A549 treated with AZD9567 at 1 μM for 4 hours (cell line): Measurements from ENCODE around the gene HOXA11. TPM values are rescaled to one million over a fixed set of nuclear protein-coding genes. Genes with fewer than 3 reads are reported as not detected.

ENCODE experiments used
- total RNA-seq: library from RNA; stranded (reverse); fragments of 200-300 nt; extraction: Qiagen RNA extraction; gene quantifications from 5 replicates; pipeline ENCODE4 v1.2.3, GENCODE V29; 2022; ENCODE audit not compliant: insufficient read depth

The HOXA11 gene
- total RNA-seq, result 0.31 to 0.49 TPM (median 0.38 TPM) in 4 of 5 replicates, not detected in the other

DNA sequence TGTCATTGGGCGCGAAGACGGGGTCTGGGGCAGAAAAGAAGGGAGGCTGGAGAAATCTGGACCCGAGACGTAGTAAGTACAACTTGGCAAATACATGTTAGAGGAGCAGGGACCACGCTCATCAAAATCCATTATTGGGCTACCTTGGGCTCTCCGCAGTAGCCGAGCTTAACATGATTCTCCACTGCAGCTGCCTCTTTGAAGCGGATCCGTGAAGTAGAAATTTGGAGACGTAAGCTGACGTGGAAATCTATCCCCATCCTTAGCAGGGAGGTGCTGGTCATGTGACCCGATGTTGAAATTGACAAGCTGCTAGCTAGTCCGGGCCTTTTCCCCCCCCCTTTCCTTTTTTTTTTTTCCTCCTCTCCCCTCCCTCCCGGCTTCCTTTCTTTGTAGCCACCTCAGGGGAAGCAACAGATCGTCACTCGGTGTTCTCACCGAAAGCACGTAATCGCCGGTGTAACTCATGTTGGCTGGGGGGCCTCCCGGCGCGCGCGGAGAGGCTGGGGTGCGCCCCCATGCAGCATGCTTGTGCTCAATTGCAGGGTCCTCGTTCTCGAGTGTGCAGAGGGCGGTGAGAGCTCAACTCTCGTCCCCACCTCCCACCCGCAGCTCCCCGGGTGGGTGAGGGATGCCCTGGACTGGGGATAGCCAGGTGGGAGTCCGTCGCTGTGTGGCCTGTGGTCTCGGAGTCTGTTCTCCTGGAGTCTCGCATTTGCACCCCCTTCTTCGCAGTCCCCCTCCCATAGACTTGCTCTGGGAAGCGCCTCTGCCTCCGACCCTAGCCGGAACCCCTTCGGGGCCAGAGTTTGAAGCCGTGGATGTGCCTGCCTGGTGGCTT lies at the start of gene HOXA11:
HOXA11 (minus strand) TSS at position 220 of the 841 bp plus-strand sequence; CDS start at position 132, 88 bp downstream.

GRCh38 chr7:27199849-27200760 lies 15.1 kb upstream of the HOXA11 start, which contains the start of gene HOXA13:
Gene HOXA13 (minus strand): TSS chr7:27200091. CDS start chr7:27200077, 14 bp downstream.

DNA sequence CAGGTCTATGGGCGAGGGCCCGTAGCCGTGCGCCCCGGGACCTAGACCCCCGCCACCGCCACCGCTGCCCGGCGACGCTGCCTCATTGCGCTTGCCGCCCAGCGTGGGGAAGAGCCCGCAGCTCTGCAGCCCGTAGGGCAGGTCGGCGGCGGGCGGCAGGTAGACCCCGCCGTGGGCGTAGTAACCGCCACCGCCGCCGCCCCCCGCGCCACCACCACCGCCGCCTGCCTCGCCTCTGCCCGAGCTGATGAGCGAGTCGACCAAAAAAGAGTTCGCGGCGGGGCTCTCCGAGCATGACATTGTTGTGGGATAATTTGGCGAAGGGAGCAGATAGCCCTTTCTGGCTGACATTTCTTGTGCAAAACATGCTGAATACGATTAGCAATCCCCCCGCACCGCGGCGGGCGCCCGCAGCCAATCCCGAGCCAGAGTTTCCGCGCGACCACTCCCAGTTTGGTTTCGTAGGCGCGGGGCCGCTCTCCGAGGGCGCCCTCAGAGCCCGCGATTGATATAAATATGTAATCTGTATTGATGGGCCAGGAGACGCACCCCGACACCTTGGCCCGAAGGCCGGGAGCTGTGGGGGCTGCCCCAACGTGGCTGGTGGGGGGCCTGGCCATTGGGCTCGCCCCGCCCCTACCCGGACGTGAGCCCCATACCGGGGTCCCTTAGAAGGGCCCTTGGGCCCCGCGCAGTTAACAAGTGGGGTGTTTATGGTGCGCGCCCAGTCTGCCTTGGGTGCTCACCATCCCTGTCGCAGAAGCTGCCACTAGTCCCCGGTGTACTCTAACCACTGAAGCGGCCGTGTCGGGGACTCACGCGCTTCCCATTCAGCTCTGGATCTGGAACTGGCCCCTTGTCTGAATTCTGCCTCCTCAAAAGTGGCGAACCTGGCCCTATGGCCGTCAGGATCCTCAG lies 10.8 kb downstream of the HOXA11 start, which contains the start of gene HOXA10:
HOXA10 (minus strand) TSS at position 365 of the 918 bp plus-strand sequence; CDS start at position 351, 14 bp downstream.

DNA sequence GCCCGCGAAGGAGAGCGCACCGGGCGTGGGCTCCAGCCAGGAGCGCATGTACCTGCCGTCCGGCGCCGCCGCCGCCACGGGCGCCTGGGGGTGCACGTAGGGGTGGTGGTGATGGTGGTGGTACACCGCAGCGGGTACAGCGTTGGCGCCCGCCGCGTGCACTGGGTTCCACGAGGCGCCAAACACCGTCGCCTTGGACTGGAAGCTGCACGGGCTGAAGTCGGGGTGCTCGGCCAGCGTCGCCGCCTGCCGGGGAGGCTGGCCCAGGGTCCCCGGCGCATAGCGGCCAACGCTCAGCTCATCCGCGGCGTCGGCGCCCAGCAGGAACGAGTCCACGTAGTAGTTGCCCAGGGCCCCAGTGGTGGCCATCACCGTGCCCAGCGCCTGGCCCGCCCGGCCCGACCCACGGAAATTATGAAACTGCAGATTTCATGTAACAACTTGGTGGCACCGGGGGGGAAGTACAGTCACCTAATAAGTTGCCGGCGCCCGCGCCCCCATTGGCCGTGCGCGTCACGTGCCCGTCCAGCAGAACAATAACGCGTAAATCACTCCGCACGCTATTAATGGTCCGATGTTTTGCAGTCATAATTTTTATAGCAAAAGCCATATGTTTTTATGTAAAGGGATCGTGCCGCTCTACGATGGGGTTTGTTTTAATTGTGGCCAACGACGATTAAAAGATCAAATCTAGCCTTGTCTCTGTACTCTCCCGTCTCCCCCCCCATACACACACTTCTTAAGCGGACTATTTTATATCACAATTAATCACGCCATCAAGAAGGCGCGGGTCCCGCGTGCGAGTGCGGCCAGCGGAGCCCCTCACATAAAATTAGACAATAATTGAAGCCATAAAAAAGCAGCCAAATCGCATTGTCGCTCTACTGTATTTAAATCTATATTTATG lies 19.7 kb downstream of the HOXA11 start, which contains the start of gene HOXA9:
HOXA9 (minus strand) TSS at position 449 of the 907 bp plus-strand sequence; CDS start at position 369, 80 bp downstream.

GRCh38 chr7:27156508-27156898 lies 28.5 kb downstream of the HOXA11 start, which contains the start of gene HOXA7:
Gene HOXA7 (minus strand): TSS chr7:27156675. CDS start chr7:27156545, 130 bp downstream.

GRCh38 chr7:27151931-27152815 lies 32.9 kb downstream of the HOXA11 start, which contains the start of gene HOXA3:
Gene HOXA3 (minus strand): TSS chr7:27152583. CDS start chr7:27110640, 41,943 bp downstream.

DNA sequence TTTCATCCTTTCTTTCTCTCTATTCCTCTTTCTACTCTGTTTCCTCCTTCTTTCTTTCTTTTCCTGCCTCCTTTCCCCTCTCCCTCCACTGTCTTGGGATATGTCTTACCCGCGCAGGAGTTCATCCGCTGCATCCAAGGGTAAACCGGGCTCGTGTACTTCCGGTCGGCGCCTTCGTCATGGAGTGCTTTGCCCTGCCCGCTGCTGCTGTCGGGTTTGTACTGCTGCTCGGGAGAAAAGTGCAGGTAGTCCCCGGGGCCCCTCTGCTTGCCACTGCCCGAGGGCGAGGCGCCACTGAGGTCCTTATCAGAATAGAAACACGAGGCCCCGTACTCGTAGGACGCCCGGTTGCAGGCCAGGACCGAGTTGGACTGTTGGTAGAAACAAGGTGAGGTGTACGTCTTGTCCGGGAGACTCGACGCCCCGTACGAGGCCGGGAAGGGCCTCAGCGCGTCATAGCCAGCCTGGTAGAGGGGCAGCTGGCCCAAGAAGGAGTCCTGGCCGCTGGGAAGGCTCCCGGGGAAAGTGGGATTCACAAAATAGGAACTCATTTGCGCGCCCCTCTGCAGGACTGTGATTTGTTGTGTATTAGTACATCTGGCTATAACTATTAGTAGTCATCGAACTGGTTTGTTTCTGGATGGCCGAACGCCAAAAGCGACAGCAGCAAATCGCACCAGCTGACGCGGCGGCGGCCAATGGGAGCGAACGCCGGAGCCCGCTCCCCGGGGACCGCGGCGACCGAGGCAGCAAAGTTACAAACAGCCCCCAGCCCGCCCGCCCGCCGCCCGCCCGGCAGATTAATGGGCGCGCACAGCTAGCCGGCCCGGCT lies 37.6 kb downstream of the HOXA11 start, which contains the start of gene HOXA6:
HOXA6 (minus strand) TSS at position 576 of the 832 bp plus-strand sequence; CDS start at position 551, 25 bp downstream.

GRCh38 chr7:27143023-27143949 lies 41.7 kb downstream of the HOXA11 start, which contains the start of gene HOXA5:
Gene HOXA5 (minus strand): TSS chr7:27143681. CDS start chr7:27143607, 74 bp downstream.

Other genes starting within 250 kb of the HOXA11 start
- 1.3 to 3.9 TPM (median 2.8 TPM) in 5 replicates for gene HOXA1, start 89.2 kb downstream of the HOXA11 start, total RNA-seq
- 0.58 to 1.9 TPM (median 0.73 TPM) in 5 replicates for gene HOXA2, start 82.5 kb downstream of the HOXA11 start, total RNA-seq
- 1.1 to 1.7 TPM (median 1.4 TPM) in 4 of 5 replicates, not detected in the other for gene HOXA4, start 54.5 kb downstream of the HOXA11 start, total RNA-seq
- 2.8 to 6.5 TPM (median 4.9 TPM) in 5 replicates for gene HOXA5, start 41.6 kb downstream of the HOXA11 start, total RNA-seq
- 0.94 to 1.8 TPM (median 1.5 TPM) in 4 of 5 replicates, not detected in the other for gene HOXA6, start 37.5 kb downstream of the HOXA11 start, total RNA-seq
- gene HOXA3, start 32.6 kb downstream of the HOXA11 start, total RNA-seq, result 3.6 to 6.3 TPM (median 5.2 TPM) in 5 replicates
- 3.0 to 3.9 TPM (median 3.7 TPM) in 5 replicates for gene HOXA7, start 28.6 kb downstream of the HOXA11 start, total RNA-seq
- gene HOXA9, start 19.7 kb downstream of the HOXA11 start, total RNA-seq, result 0.24 to 0.67 TPM (median 0.60 TPM) in 4 of 5 replicates, not detected in the other
- 5.9 to 7.8 TPM (median 6.2 TPM) in 5 replicates for gene HOXA10, start 10.9 kb downstream of the HOXA11 start, total RNA-seq
- 0.88 to 2.3 TPM (median 2.1 TPM) in 5 replicates for gene HOXA13, start 14.9 kb upstream of the HOXA11 start, total RNA-seq
- gene EVX1, start 57.6 kb upstream of the HOXA11 start, total RNA-seq, result 0.05 to 0.14 TPM (median 0.06 TPM) in 4 of 5 replicates, not detected in the other